ENCODE results near the gene CREB5. TPM values are rescaled to one million over a fixed set of nuclear protein-coding genes. Genes with fewer than 3 reads are reported as not detected.

CREB5 gene
- total RNA-seq, 2 donors from 2014 or later: 0.72 TPM; not detected in 1

DNA sequence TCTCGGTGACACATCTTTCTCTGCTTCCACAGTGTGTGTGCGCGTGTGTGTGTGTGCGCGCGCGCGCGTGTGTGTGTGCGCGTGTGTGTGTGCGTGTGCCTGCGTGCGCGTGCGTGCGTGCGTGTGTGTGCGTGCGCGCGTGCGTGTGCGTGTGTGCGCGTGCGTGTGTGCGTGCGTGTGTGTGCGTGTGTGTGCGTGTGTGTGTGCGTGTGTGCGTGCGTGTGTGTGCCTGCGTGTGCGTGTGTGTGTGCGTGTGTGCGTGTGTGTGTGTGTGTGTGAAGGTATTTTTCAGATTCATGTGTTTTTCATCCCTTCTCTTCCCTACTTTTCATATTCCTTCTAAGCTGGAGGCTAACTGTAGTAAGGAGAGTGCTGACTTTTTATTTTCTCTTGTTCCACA lies 148.4 kb downstream of the CREB5 start:
- no peak overlapping the region for H3K27ac Mint-ChIP-seq
- peaks cover 10 to 14% of the 10 kb centered on the region in 2 donors for H3K9me3 Mint-ChIP-seq
- peaks cover 0 to 5% of the 10 kb centered on the region in 2 donors for H3K36me3 Mint-ChIP-seq
- DNase-seq (ENCODE audit: low spot score in 2 of 2) (no peak), ATAC-seq (no peak)

- peaks cover 0 to 5% of the 10 kb centered on the region in 2 donors for H3K36me3 Mint-ChIP-seq
- H3K9me3 Mint-ChIP-seq: peaks cover 10 to 14% of the 10 kb centered on the region in 2 donors
- H3K27ac Mint-ChIP-seq: no peak overlapping the region
- no peak for DNase-seq (ENCODE audit: low spot score in 2 of 2)
- ATAC-seq: no peak
Observed at GRCh38 chr7:28564033-28564432, 151.7 kb downstream of the CREB5 start.

DNA sequence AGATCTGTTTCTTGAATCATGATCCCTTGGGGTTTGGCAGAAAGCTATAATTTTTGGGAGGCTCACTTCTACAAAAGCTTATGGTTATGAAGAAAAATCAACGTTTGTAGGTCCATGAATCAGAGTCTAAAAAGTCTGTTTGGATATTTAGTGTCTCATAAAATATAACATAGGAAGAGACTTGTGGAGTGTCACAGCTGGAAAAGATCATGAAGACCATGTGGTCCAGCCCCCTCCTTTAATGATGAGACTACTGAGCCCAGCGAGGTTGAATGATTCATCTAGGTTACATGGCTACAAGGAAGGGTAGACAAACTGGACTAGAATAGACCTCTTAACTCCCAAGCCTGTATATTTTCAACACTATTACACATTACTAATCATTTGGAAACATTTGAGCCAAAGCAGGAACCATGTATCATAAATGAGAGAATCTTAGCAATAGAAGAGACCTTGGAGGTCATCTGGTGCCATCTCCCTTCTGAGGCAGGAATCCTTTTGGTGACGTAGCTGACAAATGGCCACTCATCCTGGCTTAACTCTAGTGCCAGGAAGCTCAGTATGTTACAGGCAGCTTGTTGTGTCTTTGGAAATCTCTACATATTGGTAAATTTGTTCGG lies 152.5 kb downstream of the CREB5 start:
- peaks cover 0 to 5% of the 10 kb centered on the region in 2 donors for H3K36me3 Mint-ChIP-seq
- ATAC-seq (no peak), DNase-seq (ENCODE audit: low spot score in 2 of 2) (no peak)
- H3K27ac Mint-ChIP-seq: no peak overlapping the region
- H3K9me3 Mint-ChIP-seq: peaks cover 7 to 11% of the 10 kb centered on the region in 2 donors

- peaks cover 0 to 3% of the 10 kb centered on the region in 2 donors for H3K9me3 Mint-ChIP-seq
- ATAC-seq: no peak
- no peak for DNase-seq (ENCODE audit: low spot score in 2 of 2)
- no peaks in the 10 kb centered on the region for H3K36me3 Mint-ChIP-seq
- H3K27ac Mint-ChIP-seq: no peak overlapping the region
Observed at GRCh38 chr7:28565980-28566379, 153.7 kb downstream of the CREB5 start.

GRCh38 chr7:28570113-28570969 lies 158.0 kb downstream of the CREB5 start:
- Mint-ChIP-seq H3K36me3 (no peaks in the 10 kb centered on the region), H3K27ac (no peak overlapping the region), H3K9me3 (peaks cover 0 to 3% of the 10 kb centered on the region in 2 donors)
- DNase-seq (ENCODE audit: low spot score in 2 of 2): no peak
- no peak for ATAC-seq

DNA sequence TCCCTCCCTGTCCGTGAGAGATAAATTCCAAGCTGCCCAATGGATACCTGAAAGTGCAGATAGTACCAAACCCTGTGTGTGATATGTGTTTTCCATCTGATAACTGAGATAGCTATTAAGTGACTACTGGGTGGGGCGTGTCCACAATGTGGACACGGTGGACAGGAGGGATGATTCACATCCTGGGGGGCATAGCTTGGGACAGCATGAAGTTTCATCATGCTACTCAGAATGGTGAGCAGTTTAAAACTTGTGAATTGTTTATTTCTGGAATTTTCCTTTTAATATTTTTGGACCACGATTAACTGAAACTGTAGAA lies 158.6 kb downstream of the CREB5 start:
- Mint-ChIP-seq H3K9me3 (peaks cover 0 to 3% of the 10 kb centered on the region in 2 donors), H3K36me3 (no peaks in the 10 kb centered on the region), H3K27ac (no peak overlapping the region)
- no peak for DNase-seq (ENCODE audit: low spot score in 2 of 2)
- no peak for ATAC-seq

- H3K9me3 Mint-ChIP-seq: peaks cover 0 to 3% of the 10 kb centered on the region in 2 donors
- DNase-seq (ENCODE audit: low spot score in 2 of 2): no peak
Observed at GRCh38 chr7:28571405-28571804, 159.1 kb downstream of the CREB5 start.

GRCh38 chr7:28572321-28573058 lies 160.2 kb downstream of the CREB5 start:
- Mint-ChIP-seq H3K27ac (no peak overlapping the region), H3K36me3 (no peaks in the 10 kb centered on the region), H3K9me3 (peaks cover 0 to 3% of the 10 kb centered on the region in 2 donors)
- DNase-seq (ENCODE audit: low spot score in 2 of 2): no peak
- ATAC-seq: no peak

More at GRCh38 chr7:28571405-28571804, 159.1 kb downstream of the CREB5 start:
- Mint-ChIP-seq H3K27ac (no peak overlapping the region), H3K36me3 (no peaks in the 10 kb centered on the region)
- ATAC-seq: no peak

GRCh38 chr7:28573059-28573553 lies 160.8 kb downstream of the CREB5 start:
- Mint-ChIP-seq H3K36me3 (no peaks in the 10 kb centered on the region), H3K27ac (no peak overlapping the region), H3K9me3 (peaks cover 0 to 3% of the 10 kb centered on the region in 2 donors)
- DNase-seq (ENCODE audit: low spot score in 2 of 2): no peak
- no peak for ATAC-seq

- Mint-ChIP-seq H3K9me3 (peaks cover 0 to 3% of the 10 kb centered on the region in 2 donors), H3K36me3 (no peaks in the 10 kb centered on the region), H3K27ac (no peak overlapping the region)
- no peak for ATAC-seq
- no peak for DNase-seq (ENCODE audit: low spot score in 2 of 2)
Observed at GRCh38 chr7:28573651-28574301, 161.5 kb downstream of the CREB5 start.

GRCh38 chr7:28575241-28575643 lies 162.9 kb downstream of the CREB5 start:
- ATAC-seq (no peak), DNase-seq (ENCODE audit: low spot score in 2 of 2) (no peak)
- Mint-ChIP-seq H3K9me3 (peaks cover 0 to 1% of the 10 kb centered on the region in 2 donors), H3K36me3 (no peaks in the 10 kb centered on the region), H3K27ac (no peak overlapping the region)

DNA sequence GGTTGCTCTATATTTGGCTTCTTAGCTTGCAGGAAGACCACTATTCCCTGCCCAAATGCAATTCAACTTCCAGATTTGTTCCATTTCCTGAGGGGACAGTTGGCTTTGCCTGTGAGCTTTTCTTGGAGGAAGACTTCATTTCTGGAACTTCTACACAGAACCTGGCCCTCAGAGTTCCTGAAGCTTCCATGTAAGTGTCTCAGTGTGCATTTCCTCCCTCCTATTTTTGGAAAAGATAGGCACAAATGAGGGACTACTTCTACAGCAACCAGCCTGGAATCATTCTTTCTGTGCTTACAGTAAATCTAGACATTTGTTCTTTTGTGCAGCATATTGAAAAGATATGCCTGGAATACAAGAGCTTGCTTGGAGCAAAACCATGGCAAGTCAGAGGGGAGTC lies 164.3 kb downstream of the CREB5 start:
- no peak for DNase-seq (ENCODE audit: low spot score in 2 of 2)
- no peak for ATAC-seq
- no peak overlapping the region for H3K27ac Mint-ChIP-seq
- H3K9me3 Mint-ChIP-seq: no peaks in the 10 kb centered on the region
- H3K36me3 Mint-ChIP-seq: no peaks in the 10 kb centered on the region

DNA sequence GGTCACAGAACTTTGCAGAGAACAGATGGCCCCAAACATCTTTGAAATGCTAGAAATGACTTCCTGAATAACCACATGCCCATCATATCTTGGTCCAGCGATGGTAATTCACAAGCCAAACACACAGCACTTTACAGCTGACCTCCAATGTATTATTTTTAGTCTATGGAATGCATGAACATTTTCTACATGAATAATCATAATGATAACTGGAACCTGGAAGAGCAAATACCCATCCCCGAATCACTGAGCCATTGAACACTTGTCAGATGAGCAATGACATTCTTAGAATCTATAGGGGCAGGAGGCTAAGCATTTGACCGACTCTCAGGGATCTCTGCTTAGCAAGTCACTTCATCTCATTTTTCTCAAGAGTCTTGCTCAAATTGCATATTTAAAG lies 167.3 kb downstream of the CREB5 start:
- no peaks in the 10 kb centered on the region for H3K9me3 Mint-ChIP-seq
- no peaks in the 10 kb centered on the region for H3K36me3 Mint-ChIP-seq
- no peak overlapping the region for H3K27ac Mint-ChIP-seq
- no peak for DNase-seq (ENCODE audit: low spot score in 2 of 2)
- ATAC-seq: no peak

DNA sequence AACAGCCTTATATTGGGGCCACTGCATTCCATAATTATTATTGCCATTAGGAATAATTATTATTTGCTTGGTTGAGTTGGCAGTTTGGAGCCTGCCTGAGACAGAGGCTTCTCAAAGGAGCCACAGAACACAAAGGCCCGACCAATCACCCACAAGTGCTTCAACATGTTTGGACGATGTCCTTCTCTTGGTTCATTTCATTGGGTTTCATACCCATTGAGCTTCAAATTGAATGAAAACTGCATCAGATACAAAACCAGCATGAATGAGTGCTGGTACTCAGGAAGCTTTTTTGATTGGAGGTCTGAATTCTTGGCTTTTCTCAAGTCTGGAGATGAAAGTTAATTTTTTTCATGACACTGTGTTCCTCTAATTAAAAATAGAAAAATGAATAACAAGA lies 168.3 kb downstream of the CREB5 start:
- Mint-ChIP-seq H3K36me3 (no peaks in the 10 kb centered on the region), H3K9me3 (no peaks in the 10 kb centered on the region), H3K27ac (no peak overlapping the region)
- ATAC-seq (no peak), DNase-seq (ENCODE audit: low spot score in 2 of 2) (no peak)

GRCh38 chr7:28581351-28581750 lies 169.0 kb downstream of the CREB5 start:
- ATAC-seq: no peak
- H3K36me3 Mint-ChIP-seq: no peaks in the 10 kb centered on the region
- no peak overlapping the region for H3K27ac Mint-ChIP-seq
- no peak for DNase-seq (ENCODE audit: low spot score in 2 of 2)
- H3K9me3 Mint-ChIP-seq: no peaks in the 10 kb centered on the region

GRCh38 chr7:28582226-28582625 lies 169.9 kb downstream of the CREB5 start:
- ATAC-seq (no peak), DNase-seq (ENCODE audit: low spot score in 2 of 2) (no peak)
- no peaks in the 10 kb centered on the region for H3K9me3 Mint-ChIP-seq
- no peaks in the 10 kb centered on the region for H3K36me3 Mint-ChIP-seq
- no peak overlapping the region for H3K27ac Mint-ChIP-seq

DNA sequence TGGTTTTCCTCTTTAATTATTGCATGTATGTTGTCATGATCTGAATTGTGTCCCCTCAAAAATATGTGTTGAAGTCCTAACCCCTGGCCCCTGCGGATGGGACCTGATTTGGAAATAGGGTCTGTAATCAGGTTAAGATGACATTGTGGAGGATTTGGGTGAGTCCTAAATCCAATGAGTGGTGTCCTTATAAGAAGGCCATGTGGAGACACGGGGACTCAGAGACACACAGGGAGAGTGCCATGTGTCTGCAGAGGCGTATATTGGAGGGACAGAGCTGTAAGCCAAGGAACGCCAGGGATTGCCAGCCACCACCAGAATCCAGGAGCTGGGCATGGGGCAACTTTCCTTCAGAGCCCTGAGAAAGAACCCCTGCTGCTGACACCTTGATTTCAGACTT lies 171.9 kb downstream of the CREB5 start:
- no peaks in the 10 kb centered on the region for H3K9me3 Mint-ChIP-seq
- no peak for DNase-seq (ENCODE audit: low spot score in 2 of 2)
- H3K36me3 Mint-ChIP-seq: no peaks in the 10 kb centered on the region
- no peak overlapping the region for H3K27ac Mint-ChIP-seq
- ATAC-seq: no peak
